Loucy (cell line): ENCODE results near the gene TMEM38A.

Experiments
- EZH2phosphoT487 ChIP-seq: fragments of 200-600 bp; IDR thresholded peaks from 2 replicates; pipeline ENCODE4 v1.6.1; 2018; ENCODE audit warnings: antibody characterized with exemption, mild to moderate bottlenecking, moderate library complexity, borderline replicate concordance
- TF ChIP-seq, protein P1 (sequence below): fragments of 200-600 bp; sonication (generic); conservative IDR thresholded peaks from 2 replicates; pipeline ENCODE4 v1.5.1; 2014; ENCODE audit warnings: mild to moderate bottlenecking, antibody characterized with exemption, low read length

- TF ChIP-seq, protein P1, sequence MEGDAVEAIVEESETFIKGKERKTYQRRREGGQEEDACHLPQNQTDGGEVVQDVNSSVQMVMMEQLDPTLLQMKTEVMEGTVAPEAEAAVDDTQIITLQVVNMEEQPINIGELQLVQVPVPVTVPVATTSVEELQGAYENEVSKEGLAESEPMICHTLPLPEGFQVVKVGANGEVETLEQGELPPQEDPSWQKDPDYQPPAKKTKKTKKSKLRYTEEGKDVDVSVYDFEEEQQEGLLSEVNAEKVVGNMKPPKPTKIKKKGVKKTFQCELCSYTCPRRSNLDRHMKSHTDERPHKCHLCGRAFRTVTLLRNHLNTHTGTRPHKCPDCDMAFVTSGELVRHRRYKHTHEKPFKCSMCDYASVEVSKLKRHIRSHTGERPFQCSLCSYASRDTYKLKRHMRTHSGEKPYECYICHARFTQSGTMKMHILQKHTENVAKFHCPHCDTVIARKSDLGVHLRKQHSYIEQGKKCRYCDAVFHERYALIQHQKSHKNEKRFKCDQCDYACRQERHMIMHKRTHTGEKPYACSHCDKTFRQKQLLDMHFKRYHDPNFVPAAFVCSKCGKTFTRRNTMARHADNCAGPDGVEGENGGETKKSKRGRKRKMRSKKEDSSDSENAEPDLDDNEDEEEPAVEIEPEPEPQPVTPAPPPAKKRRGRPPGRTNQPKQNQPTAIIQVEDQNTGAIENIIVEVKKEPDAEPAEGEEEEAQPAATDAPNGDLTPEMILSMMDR: no peak
- TF ChIP-seq EZH2phosphoT487: no peak
These were observed 46.0 kb upstream of the TMEM38A start for GRCh38 chr19:16614941-16615340.
